ENCODE measurements around the gene PDE4A. TPM values are rescaled to one million over a fixed set of nuclear protein-coding genes. Genes with fewer than 3 reads are reported as not detected.

PDE4A gene
- total RNA-seq, 1 donor, result 5.1 TPM

DNA sequence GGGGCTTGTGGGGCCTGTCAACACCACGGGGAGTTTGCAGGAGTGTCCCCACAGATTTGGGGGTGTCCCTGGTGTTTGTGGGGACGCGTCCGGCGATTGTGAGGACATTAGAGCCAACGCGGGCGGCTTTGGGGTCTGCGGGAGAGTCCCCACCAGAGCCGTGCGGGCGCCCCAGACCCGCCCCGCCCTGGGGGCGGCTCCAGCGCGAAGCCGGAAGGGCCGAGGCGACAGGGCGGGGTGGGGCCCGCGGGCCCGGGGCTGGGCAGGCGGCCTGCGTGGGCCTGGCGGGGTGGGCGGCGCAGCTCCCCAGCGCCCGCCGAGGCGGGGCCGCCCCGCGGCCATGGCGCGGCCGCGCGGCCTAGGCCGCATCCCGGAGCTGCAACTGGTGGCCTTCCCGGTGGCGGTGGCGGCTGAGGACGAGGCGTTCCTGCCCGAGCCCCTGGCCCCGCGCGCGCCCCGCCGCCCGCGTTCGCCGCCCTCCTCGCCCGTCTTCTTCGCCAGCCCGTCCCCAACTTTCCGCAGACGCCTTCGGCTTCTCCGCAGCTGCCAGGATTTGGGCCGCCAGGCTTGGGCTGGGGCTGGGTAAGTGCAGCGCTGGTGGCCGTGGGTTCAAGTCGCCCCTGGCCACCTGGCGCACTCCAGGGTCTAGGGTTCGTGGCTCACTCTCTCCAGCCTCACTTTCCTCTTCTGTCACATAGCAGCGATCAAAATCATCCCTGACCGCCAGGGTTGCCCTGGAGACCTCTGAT is 10.3 kb downstream of the PDE4A start:
- Histone ChIP-seq H3K27me3 (ENCODE audit: insufficient read depth, low read length) (peaks cover 8% of the 10 kb centered on the region), H3K36me3 (ENCODE audit: insufficient read depth, low read length) (no peaks in the 10 kb centered on the region), H3K4me1 (ENCODE audit: insufficient read depth, low read length) (peaks cover 12% of the 10 kb centered on the region), H3K9me3 (ENCODE audit: low read depth, low read length) (no peaks in the 10 kb centered on the region), H4K20me1 (ENCODE audit: insufficient read depth, low read length) (no peaks in the 10 kb centered on the region), H2AFZ (ENCODE audit: low read length) (peak overlapping the region; percentile 78), H3K4me2 (ENCODE audit: insufficient read depth, low read length) (peak overlapping the region; percentile 83), H3K27ac (ENCODE audit: low read depth, low read length) (no peak overlapping the region), H3K4me3 (ENCODE audit: insufficient read depth, low read length) (peak overlapping the region; percentile 73), H3K79me2 (ENCODE audit: insufficient read depth, low read length) (no peaks in the 10 kb centered on the region)
- DNase-seq (ENCODE audit: insufficient read length, low spot score, missing footprints), result peak; percentile 98
- TF ChIP-seq CTCF (IDR thresholded peaks at IDR 0.05; ENCODE audit: extremely low read depth, low read depth, low read length), result no peak

DNA sequence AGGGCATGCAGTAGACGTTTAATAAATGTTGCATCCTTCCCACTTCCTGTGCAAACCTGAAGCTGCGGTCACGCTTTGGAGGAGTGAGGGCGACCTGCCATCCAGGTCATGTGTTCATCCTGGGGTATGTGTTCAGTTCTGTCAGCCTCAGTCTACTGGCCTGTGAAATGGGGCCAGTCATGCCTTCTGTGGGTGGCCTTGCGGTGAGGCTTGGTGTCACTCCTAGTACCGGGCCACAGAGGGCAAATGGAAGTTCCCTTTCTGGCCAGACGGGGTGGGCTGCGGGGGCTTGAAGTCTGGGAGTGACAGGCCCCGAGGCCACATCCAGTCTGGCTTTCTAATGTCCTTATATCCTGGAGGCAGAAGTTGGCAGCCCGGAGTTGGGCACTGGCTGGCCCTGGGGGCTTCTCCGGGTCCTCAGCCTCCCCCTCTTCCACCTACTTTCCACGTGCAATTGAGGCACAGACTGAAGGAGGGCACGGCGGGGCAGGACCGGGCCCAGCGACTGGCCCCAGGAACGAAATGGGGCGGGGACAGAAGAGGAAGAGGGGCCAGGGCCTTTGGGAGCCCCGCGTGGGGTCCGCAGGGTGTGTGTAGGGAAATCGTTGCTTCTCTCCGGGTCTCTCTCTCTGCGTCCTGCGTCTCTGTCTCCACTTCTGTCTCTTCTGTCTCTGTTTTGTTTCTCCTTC is 11.1 kb downstream of the PDE4A start:
- peak overlapping the region; percentile 78 for H2AFZ ChIP-seq (ENCODE audit: low read length)
- peaks cover 12% of the 10 kb centered on the region for H3K4me1 ChIP-seq (ENCODE audit: insufficient read depth, low read length)
- H3K36me3 ChIP-seq (ENCODE audit: insufficient read depth, low read length), result no peaks in the 10 kb centered on the region
- peak overlapping the region; percentile 73 for H3K4me3 ChIP-seq (ENCODE audit: insufficient read depth, low read length)
- H3K27me3 ChIP-seq (ENCODE audit: insufficient read depth, low read length), result peaks cover 8% of the 10 kb centered on the region
- H3K79me2 ChIP-seq (ENCODE audit: insufficient read depth, low read length), result no peaks in the 10 kb centered on the region
- TF ChIP-seq CTCF (IDR thresholded peaks at IDR 0.05; ENCODE audit: extremely low read depth, low read depth, low read length), result no peak
- H4K20me1 ChIP-seq (ENCODE audit: insufficient read depth, low read length), result no peaks in the 10 kb centered on the region
- H3K4me2 ChIP-seq (ENCODE audit: insufficient read depth, low read length), result peak overlapping the region; percentile 83
- no peaks in the 10 kb centered on the region for H3K9me3 ChIP-seq (ENCODE audit: low read depth, low read length)
- DNase-seq (ENCODE audit: insufficient read length, low spot score, missing footprints), result peak; percentile 90
- H3K27ac ChIP-seq (ENCODE audit: low read depth, low read length), result no peak overlapping the region

DNA sequence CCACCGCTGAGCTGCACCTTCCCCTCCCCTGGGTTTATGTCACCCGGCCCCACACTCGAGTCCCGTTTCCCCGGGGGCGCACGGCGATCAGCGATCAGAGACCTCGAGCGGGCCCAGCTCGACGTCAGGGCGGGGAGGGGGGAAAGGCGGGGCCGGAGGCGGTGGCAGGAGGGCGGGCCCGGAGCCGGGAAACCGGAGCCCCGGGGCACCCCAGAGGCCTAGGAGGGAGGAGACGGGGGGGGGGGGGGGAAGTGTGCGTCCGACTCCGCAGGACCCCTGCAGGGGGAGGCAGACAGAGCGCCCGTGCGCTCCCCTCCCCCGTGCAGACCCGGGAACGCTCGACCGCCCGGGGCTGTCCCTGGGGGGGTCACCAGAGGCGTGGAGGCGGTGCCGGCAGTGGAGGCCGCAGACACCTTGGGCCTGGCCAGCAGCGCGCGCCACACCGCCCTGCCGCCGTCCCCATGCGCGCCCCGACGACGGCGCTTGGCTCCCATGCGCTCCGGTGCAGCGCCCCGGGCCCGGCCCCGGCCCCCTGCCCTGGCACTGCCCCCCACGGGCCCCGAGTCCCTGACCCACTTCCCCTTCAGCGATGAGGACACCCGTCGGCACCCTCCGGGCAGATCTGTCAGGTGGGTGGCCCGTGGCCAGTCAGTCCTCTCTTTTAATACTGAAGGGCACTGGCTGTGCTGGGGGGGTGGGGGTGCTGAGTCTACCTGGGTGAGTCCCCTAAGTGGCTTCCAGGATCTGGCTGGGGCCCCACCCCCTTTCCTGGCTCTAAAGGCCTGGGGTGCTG is 11.8 kb downstream of the PDE4A start:
- DNase-seq (ENCODE audit: insufficient read length, low spot score, missing footprints), result peak; percentile 97
- Histone ChIP-seq H3K4me3 (ENCODE audit: insufficient read depth, low read length) (peak overlapping the region; percentile 73), H4K20me1 (ENCODE audit: insufficient read depth, low read length) (no peaks in the 10 kb centered on the region), H3K36me3 (ENCODE audit: insufficient read depth, low read length) (no peaks in the 10 kb centered on the region), H3K79me2 (ENCODE audit: insufficient read depth, low read length) (no peaks in the 10 kb centered on the region), H2AFZ (ENCODE audit: low read length) (peak overlapping the region; percentile 21), H3K9me3 (ENCODE audit: low read depth, low read length) (no peaks in the 10 kb centered on the region), H3K4me2 (ENCODE audit: insufficient read depth, low read length) (peak overlapping the region; percentile 83), H3K4me1 (ENCODE audit: insufficient read depth, low read length) (peaks cover 12% of the 10 kb centered on the region), H3K27ac (ENCODE audit: low read depth, low read length) (no peak overlapping the region), H3K27me3 (ENCODE audit: insufficient read depth, low read length) (peaks cover 8% of the 10 kb centered on the region)
- TF ChIP-seq CTCF (IDR thresholded peaks at IDR 0.05; ENCODE audit: extremely low read depth, low read depth, low read length), result no peak

Data from osteoblast (primary cell).